Loucy (cell line): ENCODE measurements around the gene PKP1.

Source experiments
- H2AFZ ChIP-seq: fragments of 200-600 bp; sonication (generic); 2 replicates; pipeline ENCODE4 v1.6.0; 2016; ENCODE audit warnings: antibody characterized with exemption, mild to moderate bottlenecking, low read length, moderate library complexity
- H3F3A ChIP-seq: fragments of 200-600 bp; 2 replicates; pipeline ENCODE4 v1.6.0; 2016; ENCODE audit warnings: antibody characterized with exemption, low read depth, mild to moderate bottlenecking
- H3K27me3 ChIP-seq: fragments of 200-600 bp; sonication (generic); 2 replicates; pipeline ENCODE4 v1.6.1; 2014; ENCODE audit warnings: low read length, mild to moderate bottlenecking; ENCODE audit not compliant: insufficient read depth, poor library complexity, severe bottlenecking
- H3K36me3 ChIP-seq: fragments of 200-600 bp; sonication (generic); 2 replicates; pipeline ENCODE4 v1.6.1; 2016; ENCODE audit warnings: low read length; ENCODE audit not compliant: insufficient read depth
- H3K4me1 ChIP-seq: fragments of 200-600 bp; sonication (generic); 2 replicates; pipeline ENCODE4 v1.5.1; 2014; ENCODE audit warnings: low read length, mild to moderate bottlenecking; ENCODE audit not compliant: insufficient read depth, poor library complexity, severe bottlenecking
- H3K4me2 ChIP-seq: fragments of 200-600 bp; sonication (generic); 2 replicates; pipeline ENCODE4 v1.6.0; 2014; ENCODE audit warnings: antibody characterized with exemption, low read length, low read depth, mild to moderate bottlenecking; ENCODE audit not compliant: poor library complexity, severe bottlenecking
- H3K4me3 ChIP-seq: fragments of 200-600 bp; sonication (generic); 2 replicates; pipeline ENCODE4 v1.5.1; 2014; ENCODE audit warnings: low read length, mild to moderate bottlenecking, mixed read lengths; ENCODE audit not compliant: poor library complexity, severe bottlenecking
- H3K79me2 ChIP-seq: fragments of 200-600 bp; sonication (generic); 2 replicates; pipeline ENCODE4 v1.6.1; 2014; ENCODE audit warnings: low read length; ENCODE audit not compliant: insufficient read depth
- H3K9ac ChIP-seq: fragments of 200-600 bp; sonication (generic); 2 replicates; pipeline ENCODE4 v1.6.0; 2014; ENCODE audit warnings: mild to moderate bottlenecking, low read depth, low read length, moderate library complexity; ENCODE audit not compliant: poor library complexity, severe bottlenecking
- H3K9me2 ChIP-seq: fragments of 200-600 bp; sonication (generic); replicated peaks from 2 replicates; pipeline ENCODE4 v1.6.1; 2016; ENCODE audit warnings: low read depth, low read length, mixed read lengths
- H3K9me3 ChIP-seq: fragments of 200-600 bp; sonication (generic); 2 replicates; pipeline ENCODE4 v1.6.1; 2014; ENCODE audit warnings: mild to moderate bottlenecking, antibody characterized with exemption, low read length, low read depth; ENCODE audit not compliant: insufficient read depth
- H4K20me1 ChIP-seq: fragments of 200-600 bp; sonication (generic); 2 replicates; pipeline ENCODE4 v1.6.0; 2014; ENCODE audit warnings: antibody characterized with exemption, low read length, mild to moderate bottlenecking; ENCODE audit not compliant: insufficient read depth, poor library complexity, severe bottlenecking
- EZH2phosphoT487 ChIP-seq: fragments of 200-600 bp; IDR thresholded peaks from 2 replicates; pipeline ENCODE4 v1.6.1; 2018; ENCODE audit warnings: antibody characterized with exemption, mild to moderate bottlenecking, moderate library complexity, borderline replicate concordance
- TF ChIP-seq, protein P1 (sequence below): fragments of 200-600 bp; sonication (generic); conservative IDR thresholded peaks from 2 replicates; pipeline ENCODE4 v1.5.1; 2014; ENCODE audit warnings: mild to moderate bottlenecking, antibody characterized with exemption, low read length

Gene PKP1

DNA sequence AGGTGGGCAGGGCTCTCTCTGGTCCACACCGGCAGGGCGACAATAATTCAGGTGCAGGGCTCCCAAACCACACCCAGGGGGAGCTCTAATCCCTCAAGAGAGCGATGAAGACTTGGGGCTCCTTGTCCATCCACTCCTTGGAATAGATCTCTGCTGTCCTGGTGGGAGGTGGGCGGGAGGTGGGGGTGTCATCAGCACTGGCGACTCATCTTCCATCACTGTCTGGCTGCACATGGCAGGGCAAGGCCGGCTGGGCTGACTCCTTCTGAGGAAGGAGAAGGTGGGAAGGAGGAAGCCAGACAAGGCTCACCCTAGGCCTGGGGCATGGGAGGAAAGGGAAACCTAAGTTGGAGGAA is 64.9 kb downstream of the PKP1 start:
- no peak overlapping the region for H3K4me3 ChIP-seq
- 0 out of 2 replicates have a peak overlapping the region, but pooled peaks have one; percentile 39 for H2AFZ ChIP-seq
- no peaks in the 10 kb centered on the region for H3K27me3 ChIP-seq
- no peaks in the 10 kb centered on the region for H3K36me3 ChIP-seq
- no peak overlapping the region for H3K9ac ChIP-seq
- H3K4me2 ChIP-seq: no peak overlapping the region
- no peaks in the 10 kb centered on the region for H3K79me2 ChIP-seq
- H3K4me1 ChIP-seq: no peaks in the 10 kb centered on the region
- H3K9me2 ChIP-seq: no peaks in the 10 kb centered on the region
- TF ChIP-seq, protein P1, sequence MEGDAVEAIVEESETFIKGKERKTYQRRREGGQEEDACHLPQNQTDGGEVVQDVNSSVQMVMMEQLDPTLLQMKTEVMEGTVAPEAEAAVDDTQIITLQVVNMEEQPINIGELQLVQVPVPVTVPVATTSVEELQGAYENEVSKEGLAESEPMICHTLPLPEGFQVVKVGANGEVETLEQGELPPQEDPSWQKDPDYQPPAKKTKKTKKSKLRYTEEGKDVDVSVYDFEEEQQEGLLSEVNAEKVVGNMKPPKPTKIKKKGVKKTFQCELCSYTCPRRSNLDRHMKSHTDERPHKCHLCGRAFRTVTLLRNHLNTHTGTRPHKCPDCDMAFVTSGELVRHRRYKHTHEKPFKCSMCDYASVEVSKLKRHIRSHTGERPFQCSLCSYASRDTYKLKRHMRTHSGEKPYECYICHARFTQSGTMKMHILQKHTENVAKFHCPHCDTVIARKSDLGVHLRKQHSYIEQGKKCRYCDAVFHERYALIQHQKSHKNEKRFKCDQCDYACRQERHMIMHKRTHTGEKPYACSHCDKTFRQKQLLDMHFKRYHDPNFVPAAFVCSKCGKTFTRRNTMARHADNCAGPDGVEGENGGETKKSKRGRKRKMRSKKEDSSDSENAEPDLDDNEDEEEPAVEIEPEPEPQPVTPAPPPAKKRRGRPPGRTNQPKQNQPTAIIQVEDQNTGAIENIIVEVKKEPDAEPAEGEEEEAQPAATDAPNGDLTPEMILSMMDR: peak; percentile 77
- no peak for TF ChIP-seq EZH2phosphoT487
- no peaks in the 10 kb centered on the region for H3K9me3 ChIP-seq
- H4K20me1 ChIP-seq: no peaks in the 10 kb centered on the region
- no peaks in the 10 kb centered on the region for H3F3A ChIP-seq

DNA sequence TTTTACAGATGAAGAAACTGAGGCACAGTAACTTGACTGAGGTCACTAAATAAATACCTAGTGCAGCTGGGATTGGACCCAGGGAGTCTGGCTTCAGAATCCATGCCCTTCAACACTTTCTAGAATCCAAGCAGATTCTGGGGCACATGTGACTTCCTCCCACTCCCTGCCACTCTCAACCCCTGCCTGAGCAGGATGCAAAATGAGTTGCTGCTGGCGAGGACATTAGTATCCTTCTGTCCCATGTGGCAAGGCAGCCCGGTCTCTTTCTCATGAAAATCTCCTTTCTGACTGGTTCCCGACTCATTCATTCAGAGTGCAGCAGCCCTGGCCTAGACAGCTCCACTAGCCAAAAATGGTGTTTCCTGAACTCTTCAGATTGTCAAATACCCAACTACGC is 65.8 kb downstream of the PKP1 start:
- Histone ChIP-seq H3K4me1 (no peaks in the 10 kb centered on the region), H3K36me3 (no peaks in the 10 kb centered on the region), H3K9me3 (no peaks in the 10 kb centered on the region), H3K9ac (no peak overlapping the region), H2AFZ (no peak overlapping the region), H3K9me2 (no peaks in the 10 kb centered on the region), H3K4me3 (no peak overlapping the region), H3K4me2 (no peak overlapping the region), H3K27me3 (no peaks in the 10 kb centered on the region), H3K79me2 (no peaks in the 10 kb centered on the region), H3F3A (no peaks in the 10 kb centered on the region), H4K20me1 (no peaks in the 10 kb centered on the region)
- no peak for TF ChIP-seq EZH2phosphoT487

DNA sequence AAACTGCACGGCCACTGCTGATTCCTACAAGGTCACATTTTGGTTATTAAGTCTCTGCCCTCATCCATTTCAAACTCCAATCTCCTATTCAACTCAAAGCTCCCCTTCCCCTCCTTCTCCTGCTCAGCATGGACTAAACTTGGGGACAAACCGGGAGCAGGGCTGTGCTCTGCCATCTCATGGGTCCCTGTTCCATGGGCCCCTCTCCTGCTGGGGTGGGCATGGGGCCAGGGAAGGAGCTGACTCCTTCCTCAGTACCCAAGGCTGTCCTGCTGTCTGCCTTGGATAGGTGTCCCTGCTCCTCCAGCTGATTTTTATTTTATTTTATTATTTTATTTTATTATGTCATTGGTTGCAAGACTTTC is 67.0 kb downstream of the PKP1 start:
- Histone ChIP-seq H3K4me1 (no peaks in the 10 kb centered on the region), H3K4me2 (no peak overlapping the region), H2AFZ (no peak overlapping the region), H3K36me3 (no peaks in the 10 kb centered on the region), H3K9me3 (no peaks in the 10 kb centered on the region), H3K4me3 (no peak overlapping the region), H3K9ac (no peak overlapping the region), H3F3A (no peaks in the 10 kb centered on the region), H4K20me1 (no peaks in the 10 kb centered on the region), H3K27me3 (no peaks in the 10 kb centered on the region), H3K79me2 (no peaks in the 10 kb centered on the region), H3K9me2 (no peaks in the 10 kb centered on the region)
- TF ChIP-seq EZH2phosphoT487: no peak
- TF ChIP-seq, protein P1: no peak

DNA sequence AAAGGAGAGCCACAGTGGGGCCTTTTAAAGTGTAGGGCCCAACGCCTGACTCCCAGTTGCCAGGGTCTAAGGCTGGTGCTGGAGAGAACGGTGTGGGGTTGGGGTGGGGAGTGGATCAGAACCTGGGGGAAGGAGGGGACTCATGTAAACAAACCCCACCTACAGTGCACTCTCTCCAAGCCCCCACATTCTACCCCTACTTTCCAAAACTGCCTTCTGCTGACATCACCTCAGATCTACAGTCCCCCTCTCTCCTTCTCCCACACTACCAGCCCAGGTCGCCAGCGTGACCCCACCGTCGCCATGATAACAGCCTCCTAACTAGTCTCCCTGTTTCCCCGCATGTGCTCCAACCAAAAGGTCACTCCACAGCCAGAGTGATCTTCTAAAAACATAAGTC is 67.6 kb downstream of the PKP1 start:
- Histone ChIP-seq H3K4me2 (no peak overlapping the region), H4K20me1 (no peaks in the 10 kb centered on the region), H3K9me3 (no peaks in the 10 kb centered on the region), H3F3A (no peaks in the 10 kb centered on the region), H3K4me3 (no peak overlapping the region), H2AFZ (no peak overlapping the region), H3K9me2 (no peaks in the 10 kb centered on the region), H3K9ac (no peak overlapping the region), H3K79me2 (no peaks in the 10 kb centered on the region), H3K36me3 (no peaks in the 10 kb centered on the region), H3K27me3 (no peaks in the 10 kb centered on the region), H3K4me1 (no peaks in the 10 kb centered on the region)
- no peak for TF ChIP-seq EZH2phosphoT487
- TF ChIP-seq, protein P1: no peak
